ENCODE data around the gene TJP1.
"Not testable (repeated sequence)": the region's sequence is repeated elsewhere in the genome, so short reads cannot be mapped to it uniquely, and the experiment has no call there.

Gene TJP1

GRCh38 chr15:29688506-29689286 lies 133.6 kb downstream of the TJP1 start:
- no peak for DNase-seq
- in situ Hi-C loops (cut with MboI; ENCODE audit: low pct_unique_long_range_greater_than_20kb, low sequenced_read_pairs): no loop called here

GRCh38 chr15:29687939-29688505 lies 134.2 kb downstream of the TJP1 start:
- no peak for DNase-seq
- in situ Hi-C loops (cut with MboI; ENCODE audit: low pct_unique_long_range_greater_than_20kb, low sequenced_read_pairs): no loop called here

- no peak for DNase-seq
- in situ Hi-C loops (cut with MboI; ENCODE audit: low pct_unique_long_range_greater_than_20kb, low sequenced_read_pairs): no loop called here
Observed at GRCh38 chr15:29687204-29687815, 135.0 kb downstream of the TJP1 start.

GRCh38 chr15:29686445-29687203 lies 135.6 kb downstream of the TJP1 start:
- in situ Hi-C loops (cut with MboI; ENCODE audit: low pct_unique_long_range_greater_than_20kb, low sequenced_read_pairs): no loop called here
- DNase-seq: no peak

- DNase-seq: no peak
- in situ Hi-C loops (cut with MboI; ENCODE audit: low pct_unique_long_range_greater_than_20kb, low sequenced_read_pairs): no loop called here
Observed at GRCh38 chr15:29686079-29686425, 136.2 kb downstream of the TJP1 start.

DNA sequence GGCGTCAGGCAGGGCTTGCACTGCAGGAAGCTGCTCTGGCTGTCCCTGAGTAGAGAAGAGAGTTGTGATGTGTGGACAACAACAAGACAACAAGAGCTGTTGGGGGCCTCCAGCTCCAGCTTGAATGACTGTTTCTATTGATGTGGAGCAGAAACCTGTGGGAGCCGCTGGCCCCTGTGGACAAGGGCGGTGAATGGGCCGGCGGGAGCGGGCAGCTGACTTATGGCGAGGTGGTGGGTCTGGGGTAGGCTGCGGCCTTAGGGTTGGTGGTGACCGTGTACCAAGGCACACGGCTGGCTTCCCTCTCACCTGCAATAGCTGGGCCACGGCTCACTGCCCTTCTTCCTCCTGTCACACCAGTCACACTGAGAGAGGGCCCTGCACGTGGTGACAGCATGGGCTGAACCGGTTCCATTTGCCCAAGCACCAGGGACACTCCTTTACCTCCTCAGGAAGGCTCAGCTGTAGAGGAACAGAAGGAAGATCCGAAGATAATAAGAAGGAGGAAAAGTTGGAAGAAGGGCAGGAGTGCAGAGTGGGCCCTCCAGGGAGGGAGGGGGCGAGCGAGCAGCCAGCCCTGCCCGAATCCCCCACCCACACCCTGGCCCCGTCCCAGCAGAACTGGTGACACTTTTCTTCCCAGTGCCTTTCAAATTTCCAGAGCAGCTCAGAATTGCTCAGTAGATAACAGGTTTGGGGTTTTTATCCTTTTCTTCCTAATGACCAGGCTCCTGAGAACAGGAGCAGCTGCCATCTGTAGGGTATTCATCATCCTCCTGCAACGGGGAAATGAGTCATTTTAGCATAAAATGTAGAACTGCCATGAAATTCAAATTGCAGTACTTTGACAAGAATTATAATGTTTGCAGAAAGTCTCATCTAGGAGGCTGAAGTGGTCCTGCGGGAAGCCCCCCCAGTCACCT lies 136.9 kb downstream of the TJP1 start:
- in situ Hi-C loops (cut with MboI; ENCODE audit: low pct_unique_long_range_greater_than_20kb, low sequenced_read_pairs): no loop called here
- no peak for DNase-seq

DNA sequence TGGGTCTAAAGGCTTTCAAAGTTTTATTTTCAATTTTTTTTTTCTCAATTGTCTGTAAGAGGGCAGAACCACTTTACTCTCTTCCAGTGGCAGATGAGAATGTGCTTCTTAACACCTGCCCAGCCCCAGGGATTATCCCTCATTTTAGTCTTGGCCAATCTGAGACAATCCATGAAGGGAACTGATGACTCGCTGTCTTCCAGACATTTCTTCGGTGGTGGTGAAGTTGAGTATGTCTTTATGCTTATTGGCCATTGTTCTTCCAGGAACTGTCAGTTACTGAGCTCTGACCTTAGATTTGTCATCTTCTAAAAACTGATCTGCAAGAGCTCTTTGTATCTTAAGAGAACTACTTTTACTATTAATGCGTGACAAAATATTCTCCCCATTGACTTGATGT lies 139.5 kb downstream of the TJP1 start:
- DNase-seq: no peak
- in situ Hi-C loops (cut with MboI; ENCODE audit: low pct_unique_long_range_greater_than_20kb, low sequenced_read_pairs): no loop called here

DNA sequence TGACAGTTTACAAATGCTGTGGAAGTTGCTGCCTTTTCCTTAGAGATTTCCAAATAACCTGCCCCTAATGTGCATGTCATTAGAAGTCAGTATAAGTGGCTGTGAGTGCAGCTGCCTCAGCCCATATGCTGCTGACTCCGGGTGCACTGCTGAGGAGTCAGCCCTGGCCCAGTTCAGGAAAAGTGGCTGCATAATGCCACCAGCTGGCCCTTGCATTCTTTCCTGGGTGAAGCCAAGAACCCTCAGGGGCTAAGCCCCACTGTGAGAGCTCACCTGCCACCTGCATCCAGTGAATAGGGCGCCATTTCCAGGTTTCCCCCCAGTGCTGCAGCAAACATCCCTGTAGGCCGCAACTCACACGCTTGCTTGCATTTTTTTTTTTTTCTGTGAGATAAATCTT lies 139.9 kb downstream of the TJP1 start:
- DNase-seq: no peak
- in situ Hi-C loops (cut with MboI; ENCODE audit: low pct_unique_long_range_greater_than_20kb, low sequenced_read_pairs): no loop called here

- no peak for DNase-seq
- in situ Hi-C loops (cut with MboI; ENCODE audit: low pct_unique_long_range_greater_than_20kb, low sequenced_read_pairs): no loop called here
Observed at GRCh38 chr15:29681946-29682345, 140.3 kb downstream of the TJP1 start.

GRCh38 chr15:29681166-29681845 lies 141.0 kb downstream of the TJP1 start:
- in situ Hi-C loops (cut with MboI; ENCODE audit: low pct_unique_long_range_greater_than_20kb, low sequenced_read_pairs): no loop called here
- DNase-seq: no peak

DNA sequence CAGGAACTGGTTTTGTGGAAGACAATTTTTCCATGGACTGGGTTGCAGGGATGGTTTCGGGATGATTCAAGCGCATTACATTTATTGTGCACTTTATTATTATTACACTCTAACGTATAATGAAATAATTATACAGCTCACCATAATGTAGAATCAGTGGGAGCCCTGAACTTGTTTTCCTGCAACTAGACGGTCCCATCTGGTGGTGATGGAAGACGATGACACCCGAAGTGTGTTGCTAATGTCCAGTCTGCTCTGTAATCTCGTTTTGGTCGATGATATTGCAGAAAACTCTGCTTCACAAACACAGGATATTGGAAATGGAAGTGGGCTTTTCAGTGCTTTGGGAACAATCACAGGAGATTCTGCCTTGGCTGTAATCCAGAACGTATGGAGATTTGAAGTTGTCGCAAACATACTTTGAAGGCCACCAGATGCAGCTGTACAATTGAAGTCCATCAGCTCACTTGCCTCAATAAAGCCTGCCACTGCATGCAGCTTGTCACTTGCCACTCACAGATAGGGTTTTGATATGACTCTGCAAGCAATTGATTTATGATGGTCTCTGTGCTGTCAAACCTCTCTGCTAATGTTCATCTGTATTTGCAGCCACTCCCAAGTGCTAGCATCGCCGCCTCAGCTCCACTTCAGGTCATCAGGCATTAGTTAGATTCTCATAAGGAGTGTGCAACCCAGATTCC lies 141.7 kb downstream of the TJP1 start:
- DNase-seq: no peak
- in situ Hi-C loops (cut with MboI; ENCODE audit: low pct_unique_long_range_greater_than_20kb, low sequenced_read_pairs): no loop called here

DNA sequence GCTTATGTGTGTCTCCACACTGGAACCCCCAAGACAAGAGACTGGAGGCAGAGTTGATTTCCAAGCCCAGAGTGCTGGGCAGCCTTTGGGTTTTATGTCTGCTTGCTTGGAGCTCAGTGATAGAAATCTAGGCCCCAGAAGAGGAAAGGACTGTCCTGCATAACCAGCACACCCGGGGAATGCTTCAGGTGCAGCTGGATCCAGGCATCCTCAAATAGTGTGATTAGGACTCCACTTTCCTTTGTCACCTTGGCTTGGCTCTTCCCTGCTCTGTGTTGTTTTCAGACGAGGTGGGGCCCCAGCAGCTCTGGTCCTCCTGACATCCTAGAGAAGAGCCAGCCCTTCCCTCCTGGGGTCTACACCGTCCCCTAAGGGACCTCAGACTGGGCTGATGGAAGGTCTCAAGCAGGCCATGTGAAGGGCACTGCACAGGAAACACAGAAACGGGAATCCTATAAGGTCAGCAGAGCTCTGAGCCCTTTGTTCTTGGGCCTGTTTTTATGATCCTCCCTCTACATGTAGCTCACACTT lies 143.7 kb downstream of the TJP1 start:
- no peak for DNase-seq
- in situ Hi-C loops (cut with MboI; ENCODE audit: low pct_unique_long_range_greater_than_20kb, low sequenced_read_pairs): no loop called here

GRCh38 chr15:29677871-29678461 lies 144.3 kb downstream of the TJP1 start:
- in situ Hi-C loops (cut with MboI; ENCODE audit: low pct_unique_long_range_greater_than_20kb, low sequenced_read_pairs): no loop called here
- no peak for DNase-seq

DNA sequence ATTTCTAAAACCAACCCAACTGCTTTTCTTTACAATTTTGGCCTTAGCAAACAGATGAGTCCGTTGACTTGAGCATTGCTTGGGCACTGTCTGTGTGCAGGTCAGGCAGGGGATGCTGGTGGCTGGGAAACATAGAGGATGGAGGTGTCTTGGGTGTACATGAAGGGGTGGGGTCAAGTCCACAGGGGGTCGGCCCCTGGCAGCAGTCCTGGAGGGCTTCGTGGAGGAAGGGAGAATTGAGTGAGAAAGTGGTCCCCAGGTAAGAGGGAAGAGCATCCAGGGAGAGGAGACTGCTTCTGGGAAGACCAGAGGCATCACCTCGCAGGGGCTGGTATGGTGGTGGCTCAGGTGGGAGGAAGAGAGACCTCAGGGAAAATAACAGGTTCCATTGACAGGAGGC lies 144.8 kb downstream of the TJP1 start:
- in situ Hi-C loops (cut with MboI; ENCODE audit: low pct_unique_long_range_greater_than_20kb, low sequenced_read_pairs): no loop called here
- no peak for DNase-seq

GRCh38 chr15:29676961-29677402 lies 145.3 kb downstream of the TJP1 start:
- DNase-seq: no peak
- in situ Hi-C loops (cut with MboI; ENCODE audit: low pct_unique_long_range_greater_than_20kb, low sequenced_read_pairs): no loop called here

GRCh38 chr15:29676374-29676960 lies 145.8 kb downstream of the TJP1 start:
- in situ Hi-C loops (cut with MboI; ENCODE audit: low pct_unique_long_range_greater_than_20kb, low sequenced_read_pairs); DNase-seq: not testable (repeated sequence)

- in situ Hi-C loops (cut with MboI; ENCODE audit: low pct_unique_long_range_greater_than_20kb, low sequenced_read_pairs): no loop called here
- no peak for DNase-seq
Observed at GRCh38 chr15:29675791-29676301, 146.4 kb downstream of the TJP1 start.

Measured in KBM-7 (cell line).